GM23338 (cell line): ENCODE measurements around the gene NEK11. TPM values are rescaled to one million over a fixed set of nuclear protein-coding genes. Genes with fewer than 3 reads are reported as not detected.
"Not testable (repeated sequence)": the region's sequence is repeated elsewhere in the genome, so short reads cannot be mapped to it uniquely, and the experiment has no call there.

ENCODE experiments used
- ATAC-seq: fragments of 200-7000 bp; cut with Tn5 transposase; 3 replicates; pipeline ENCODE4 v1.9.1; 2020
- DNase-seq: peaks from one replicate; pipeline ENCODE4 v3.0.0-alpha.2; 2015; ENCODE audit warnings: low spot score
- H2AFZ ChIP-seq: fragments of 200-600 bp; sonication (generic); 2 replicates; pipeline ENCODE4 v1.8.0; 2016; ENCODE audit warnings: antibody characterized with exemption, mild to moderate bottlenecking, moderate library complexity
- H3F3A ChIP-seq: fragments of 200-600 bp; sonication (generic); replicated peaks from 2 replicates; pipeline ENCODE4 v1.8.0; 2017; ENCODE audit warnings: antibody characterized with exemption, mixed run types, low read depth
- H3K27ac ChIP-seq: fragments of 200-600 bp; sonication (generic); 2 replicates; pipeline ENCODE4 v1.6.1; 2016; ENCODE audit warnings: low read depth
- H3K27me3 ChIP-seq: fragments of 200-600 bp; sonication (generic); 2 replicates; pipeline ENCODE4 v1.8.0; 2016; ENCODE audit warnings: mild to moderate bottlenecking, mixed run types, moderate library complexity; ENCODE audit not compliant: insufficient read depth
- H3K36me3 ChIP-seq: fragments of 200-600 bp; sonication (generic); 2 replicates; pipeline ENCODE4 v1.8.0; 2016; ENCODE audit warnings: mild to moderate bottlenecking; ENCODE audit not compliant: insufficient read depth
- H3K4me1 ChIP-seq: fragments of 200-600 bp; sonication (generic); 2 replicates; pipeline ENCODE4 v1.8.0; 2016; ENCODE audit warnings: mild to moderate bottlenecking, moderate library complexity; ENCODE audit not compliant: insufficient read depth
- H3K4me2 ChIP-seq: fragments of 200-600 bp; sonication (generic); 2 replicates; pipeline ENCODE4 v1.7.1; 2017; ENCODE audit warnings: mixed run types
- H3K4me3 ChIP-seq: fragments of 200-600 bp; sonication (generic); 2 replicates; pipeline ENCODE4 v1.6.1; 2016; ENCODE audit warnings: mixed run types
- H3K79me2 ChIP-seq: fragments of 200-600 bp; sonication (generic); replicated peaks from 2 replicates; pipeline ENCODE4 v1.8.0; 2017; ENCODE audit warnings: mild to moderate bottlenecking; ENCODE audit not compliant: insufficient read depth
- H3K9me2 ChIP-seq: fragments of 200-600 bp; sonication (generic); 2 replicates; pipeline ENCODE4 v1.8.0; 2017; ENCODE audit not compliant: insufficient read depth
- H4K20me1 ChIP-seq: fragments of 200-600 bp; sonication (generic); replicated peaks from 2 replicates; pipeline ENCODE4 v1.8.0; 2017; ENCODE audit warnings: mild to moderate bottlenecking; ENCODE audit not compliant: insufficient read depth
- H3K27ac Mint-ChIP-seq: 2 replicates; pipeline ENCODE4 v1.8.0; 2020; ENCODE audit warnings: inconsistent platforms, mild to moderate bottlenecking, moderate library complexity, mixed read lengths
- H3K27me3 Mint-ChIP-seq: 3 replicates; pipeline ENCODE4 v1.8.0; 2022; ENCODE audit warnings: low read depth, mild to moderate bottlenecking, moderate library complexity, mixed read lengths, inconsistent platforms; ENCODE audit not compliant: insufficient read depth, poor library complexity
- H3K36me3 Mint-ChIP-seq: 3 replicates; pipeline ENCODE4 v1.8.0; 2021; ENCODE audit warnings: low read depth, mild to moderate bottlenecking, inconsistent platforms, moderate library complexity, mixed read lengths
- H3K4me1 Mint-ChIP-seq: 3 replicates; pipeline ENCODE4 v1.8.0; 2020; ENCODE audit warnings: mild to moderate bottlenecking, inconsistent platforms, mixed read lengths
- H3K4me3 Mint-ChIP-seq: 3 replicates; pipeline ENCODE4 v1.8.0; 2021; ENCODE audit warnings: moderate library complexity, mild to moderate bottlenecking, inconsistent platforms, mixed read lengths
- H3K9me3 Mint-ChIP-seq: 3 replicates; pipeline ENCODE4 v1.8.0; 2020; ENCODE audit warnings: moderate library complexity, mild to moderate bottlenecking, inconsistent platforms, mixed read lengths
- CREB1 ChIP-seq: fragments of 250-450 bp; sonication (Bioruptor Pico); IDR thresholded peaks from 2 replicates; pipeline ENCODE4 v1.5.0; 2020; ENCODE audit warnings: low read depth, mild to moderate bottlenecking, moderate library complexity
- ETS1 ChIP-seq: IDR thresholded peaks from 2 replicates; pipeline ENCODE4 v1.6.1; 2016; ENCODE audit warnings: antibody characterized with exemption
- EZH2phosphoT487 ChIP-seq: fragments of 200-600 bp; sonication (generic); IDR thresholded peaks from one replicate; pipeline ENCODE4 v1.8.1; 2018; ENCODE audit warnings: antibody characterized with exemption; ENCODE audit not compliant: unreplicated experiment
- NANOG ChIP-seq: IDR thresholded peaks from 2 replicates; pipeline ENCODE4 v1.6.1; 2016; ENCODE audit warnings: antibody characterized with exemption, borderline replicate concordance
- POLR2AphosphoS5 ChIP-seq: IDR thresholded peaks from 2 replicates; pipeline ENCODE4 v1.6.1; 2016; ENCODE audit warnings: antibody characterized with exemption, low read depth
- REST ChIP-seq: IDR thresholded peaks from one replicate; pipeline ENCODE4 v1.6.1; 2018; ENCODE audit warnings: antibody characterized with exemption; ENCODE audit not compliant: unreplicated experiment
- STAT1 ChIP-seq: IDR thresholded peaks from one replicate; pipeline ENCODE4 v1.6.1; 2016; ENCODE audit warnings: antibody characterized with exemption; ENCODE audit not compliant: unreplicated experiment
- ZNF114 ChIP-seq: fragments of 250-450 bp; sonication (Bioruptor Pico); IDR thresholded peaks from 2 replicates; pipeline ENCODE4 v1.5.0; 2020; ENCODE audit warnings: mild to moderate bottlenecking, moderate library complexity
- ZNF331 ChIP-seq: fragments of 250-450 bp; sonication (Bioruptor Pico); IDR thresholded peaks from 2 replicates; pipeline ENCODE4 v1.5.0; 2020; ENCODE audit warnings: low read depth, mild to moderate bottlenecking, moderate library complexity
- ZNF462 ChIP-seq: fragments of 250-450 bp; sonication (Bioruptor Pico); IDR thresholded peaks from 2 replicates; pipeline ENCODE4 v1.5.0; 2020; ENCODE audit warnings: mild to moderate bottlenecking, moderate library complexity
- polyA plus RNA-seq: library from polyadenylated mRNA; unstranded; fragments of >200 nt; fragmentation: Nextera tagmentation; extraction: Ambion mirVana; gene quantifications from 2 replicates; pipeline ENCODE4 v1.2.1, GENCODE V29; 2016
- total RNA-seq: library from RNA; depleted of rRNA; stranded (reverse); fragments of >200 nt; shearing (Covaris generic); gene quantifications from 2 replicates; pipeline ENCODE4 v1.2.3, GENCODE V29; 2014

The NEK11 gene
- total and polyA plus RNA-seq, 2 experiments from 2014 or later: 0.80 to 1.1 TPM

- TF ChIP-seq EZH2phosphoT487: no peak
- TF ChIP-seq ZNF331 (CRISPR knock-in tag): no peak
Observed at GRCh38 chr3:131357275-131357674, 330.6 kb downstream of the NEK11 start (continued).

GRCh38 chr3:131360191-131360755 is 333.6 kb downstream of the NEK11 start:
- Histone ChIP-seq H3K4me1 (peaks cover 14% of the 10 kb centered on the region), H3K27ac (no peak overlapping the region), H3K27me3 (no peaks in the 10 kb centered on the region), H4K20me1 (no peaks in the 10 kb centered on the region), H3K4me2 (no peak overlapping the region), H3F3A (0 out of 2 replicates have a peak, but pooled peaks cover 6% of the 10 kb centered on the region), H3K36me3 (no peaks in the 10 kb centered on the region), H3K9me2 (peaks cover 7% of the 10 kb centered on the region; the same call in 1 of the 2 replicates), H2AFZ (no peak overlapping the region), H3K4me3 (no peak overlapping the region), H3K79me2 (peaks cover 22% of the 10 kb centered on the region)
- Mint-ChIP-seq H3K9me3 (no peaks in the 10 kb centered on the region), H3K36me3 (peaks cover 20% of the 10 kb centered on the region), H3K4me1 (peaks cover 23% of the 10 kb centered on the region), H3K4me3 (no peak overlapping the region), H3K27me3 (peaks cover 10% of the 10 kb centered on the region), H3K27ac (no peak overlapping the region)
- ATAC-seq (no peak), DNase-seq (no peak)
- no peak for TF ChIP-seq EZH2phosphoT487
- TF ChIP-seq CREB1: no peak
- no peak for TF ChIP-seq ZNF114 (CRISPR knock-in tag)
- TF ChIP-seq STAT1: no peak
- no peak for TF ChIP-seq ZNF462 (CRISPR knock-in tag)
- no peak for TF ChIP-seq POLR2AphosphoS5
- TF ChIP-seq NANOG: no peak
- TF ChIP-seq ETS1: no peak
- TF ChIP-seq REST: no peak

- not testable (repeated sequence) for H3K27me3 ChIP-seq, ATAC-seq, H3K27ac ChIP-seq, H4K20me1 ChIP-seq, H3F3A ChIP-seq, H3K36me3 ChIP-seq, DNase-seq, H3K9me2 ChIP-seq, H3K9me3 Mint-ChIP-seq
- Mint-ChIP-seq H3K27ac (peak overlapping the region; percentile 95), H3K36me3 (peaks cover 28% of the 10 kb centered on the region), H3K4me1 (peaks cover 23% of the 10 kb centered on the region), H3K4me3 (peak overlapping the region; percentile 88), H3K27me3 (peaks cover 10% of the 10 kb centered on the region)
- peak overlapping the region; percentile 82 for H3K4me3 ChIP-seq
- H3K4me1 ChIP-seq: peaks cover 14% of the 10 kb centered on the region
- H3K79me2 ChIP-seq: peaks cover 30% of the 10 kb centered on the region
- 0 out of 2 replicates have a peak overlapping the region, but pooled peaks have one; percentile 74 for H2AFZ ChIP-seq
- H3K4me2 ChIP-seq: peak overlapping the region; percentile 80
Observed at GRCh38 chr3:131361066-131361463, 334.4 kb downstream of the NEK11 start.
